Aorta (tissue), 5 donors: ENCODE results near the gene RANBP1. TPM values are rescaled to one million over a fixed set of nuclear protein-coding genes. Genes with fewer than 3 reads are reported as not detected.
A peak's percentile ranks its signal among the peaks of the same experiment; 100 is the strongest.
"Not testable (repeated sequence)": the region's sequence is repeated elsewhere in the genome, so short reads cannot be mapped to it uniquely, and the experiment has no call there.

ENCODE experiments used
- ATAC-seq: fragments of 200-7000 bp; cut with Tn5 transposase; one replicate; pipeline ENCODE4 v1.9.1; 2022; ENCODE audit warnings: moderate library complexity; ENCODE audit not compliant: low FRiP score
- DNase-seq, 2 donors: peaks; one replicate each; pipeline ENCODE4 v3.0.0-alpha.2; 2020
- H3K27ac ChIP-seq, 2 donors: one replicate each; pipeline ENCODE4 v1.5.1; 2013; ENCODE audit warnings: low read length in 2 of 2, mild to moderate bottlenecking in 2 of 2, moderate library complexity in 2 of 2, control low read depth in 1 of 2, inconsistent platforms in 1 of 2, low read depth in 1 of 2
- H3K27me3 ChIP-seq, 2 donors: one replicate each; pipeline ENCODE4 v1.6.1; 2013; ENCODE audit warnings: control low read depth in 1 of 2, low read length in 1 of 2, mild to moderate bottlenecking in 1 of 2, moderate library complexity in 1 of 2; ENCODE audit not compliant: insufficient read depth in 2 of 2, control insufficient read depth in 1 of 2
- H3K36me3 ChIP-seq, 2 donors: one replicate each; pipeline ENCODE4 v1.6.1; 2013; ENCODE audit warnings: control low read depth in 1 of 2, low read length in 1 of 2, mild to moderate bottlenecking in 1 of 2; ENCODE audit not compliant: insufficient read depth in 2 of 2, control insufficient read depth in 1 of 2
- H3K4me1 ChIP-seq, 2 donors: one replicate each; pipeline ENCODE4 v1.6.1; 2013; ENCODE audit warnings: low read length in 2 of 2, control low read depth in 1 of 2, mild to moderate bottlenecking in 1 of 2, moderate library complexity in 1 of 2; ENCODE audit not compliant: insufficient read depth in 2 of 2, control insufficient read depth in 1 of 2
- H3K4me3 ChIP-seq, 2 donors: one replicate each; pipeline ENCODE4 v1.5.1; 2013; ENCODE audit warnings: low read length in 2 of 2, control low read depth in 1 of 2, mild to moderate bottlenecking in 1 of 2
- H3K9me3 ChIP-seq: one replicate; pipeline ENCODE4 v1.6.1; 2013; ENCODE audit warnings: mild to moderate bottlenecking, low read length; ENCODE audit not compliant: control insufficient read depth
- WGBS, 2 donors: extraction: QIAGEN DNeasy Blood & Tissue Kit; methylation state at CpG; one replicate each; pipeline ENCODE4 v1.1.7; 2013; 5-methylcytosine and 5-hydroxymethylcytosine counted together
- intact Hi-C, 2 donors: fragments of 100-400 bp; cut with DNase I; formaldehyde crosslinking; loops; one replicate each; pipeline versions ENCODE4 v1.14.2 to v1.15.0; 2022
- polyA plus RNA-seq, 2 donors: library from polyadenylated mRNA; stranded (reverse); fragments of 200-250 nt; gene quantifications; one replicate each; pipeline ENCODE4 v1.2.3, GENCODE V29; 2013
- total RNA-seq, 2 donors: library from RNA; stranded (reverse); fragmentation: NEBNext Ultra II Directional; extraction: Animal tissue kit (Norgen Biotek cat#: 25700); gene quantifications; one replicate each; pipeline ENCODE4 v1.2.1, GENCODE V29; 2021
- donor health status: healthy with polysubstance abuse.
- donor health status: Bipolar disorder and iron deficiency.
- donor health status: DM: no; HTN: no; CAD: no.
- donor health status: DM: no; HTN: no; CAD: no.
- donor health status: DM: yes; HTN: yes; CAD: no.

The RANBP1 gene
- total and polyA plus RNA-seq, 4 donors = 49.8 to 75.0 (median 56.1) TPM

DNA sequence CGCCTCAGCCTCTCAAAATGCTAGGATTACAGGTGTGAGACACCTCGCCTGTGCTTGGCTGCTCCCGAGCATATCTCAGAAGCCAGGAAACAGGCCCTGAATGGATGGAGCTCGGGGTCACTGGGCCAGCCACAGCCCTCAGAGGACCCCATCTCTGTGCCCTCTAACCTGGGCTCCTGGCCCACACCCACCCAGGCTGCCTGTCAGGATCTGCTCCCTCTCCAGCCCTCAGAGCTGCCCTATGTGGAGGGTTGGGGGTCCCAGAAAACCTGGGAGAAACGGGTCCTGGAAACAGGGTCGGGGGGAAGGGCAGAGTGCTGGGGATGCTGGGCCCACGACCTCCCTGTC, 40.1 kb downstream of the RANBP1 start:
- no peak for DNase-seq
- intact Hi-C loops = loop anchor here (2.0 to 5.0 kb wide), 2 partner anchors 111 to 113 kb away; partner anchors contain the start of gene RTN4R (in 2 of the 2)
- 65 to 77% methylated on average over 7 of the region's 7 CpGs for WGBS, 2 donors
- H3K27ac ChIP-seq = no peak overlapping the region
- ATAC-seq = no peak
- no peak overlapping the region for H3K4me3 ChIP-seq
- no peaks in the 10 kb centered on the region for H3K4me1 ChIP-seq
- no peaks in the 10 kb centered on the region for H3K27me3 ChIP-seq
- H3K9me3 ChIP-seq = no peaks in the 10 kb centered on the region
- no peaks in the 10 kb centered on the region for H3K36me3 ChIP-seq

GRCh38 chr22:20156611-20157429, 40.9 kb downstream of the RANBP1 start:
- Histone ChIP-seq H3K4me3 (no peak overlapping the region), H3K27me3 (no peaks in the 10 kb centered on the region), H3K9me3 (no peaks in the 10 kb centered on the region), H3K4me1 (no peaks in the 10 kb centered on the region), H3K36me3 (no peaks in the 10 kb centered on the region), H3K27ac (no peak overlapping the region)
- intact Hi-C loops = loop anchor here (1.0 to 5.0 kb wide), 3 partner anchors 110 to 128 kb away; partner anchors contain the start of gene RTN4R (in 2 of the 2)
- peak; percentile 89 for ATAC-seq
- DNase-seq = peak; percentile 89 to 95
- 37% methylated on average over 17 of the region's 17 CpGs for WGBS, 2 donors

GRCh38 chr22:20157430-20158183, 41.7 kb downstream of the RANBP1 start:
- intact Hi-C loops = loop anchor here (1.0 to 5.0 kb wide), 3 partner anchors 110 to 128 kb away; partner anchors contain the start of gene RTN4R (in 2 of the 2)
- ATAC-seq = no peak
- Histone ChIP-seq H3K36me3 (no peaks in the 10 kb centered on the region), H3K4me1 (no peaks in the 10 kb centered on the region), H3K9me3 (no peaks in the 10 kb centered on the region), H3K4me3 (no peak overlapping the region), H3K27me3 (no peaks in the 10 kb centered on the region), H3K27ac (no peak overlapping the region)
- 62% methylated on average over 15 of the region's 15 CpGs for WGBS, 2 donors
- no peak for DNase-seq

DNA sequence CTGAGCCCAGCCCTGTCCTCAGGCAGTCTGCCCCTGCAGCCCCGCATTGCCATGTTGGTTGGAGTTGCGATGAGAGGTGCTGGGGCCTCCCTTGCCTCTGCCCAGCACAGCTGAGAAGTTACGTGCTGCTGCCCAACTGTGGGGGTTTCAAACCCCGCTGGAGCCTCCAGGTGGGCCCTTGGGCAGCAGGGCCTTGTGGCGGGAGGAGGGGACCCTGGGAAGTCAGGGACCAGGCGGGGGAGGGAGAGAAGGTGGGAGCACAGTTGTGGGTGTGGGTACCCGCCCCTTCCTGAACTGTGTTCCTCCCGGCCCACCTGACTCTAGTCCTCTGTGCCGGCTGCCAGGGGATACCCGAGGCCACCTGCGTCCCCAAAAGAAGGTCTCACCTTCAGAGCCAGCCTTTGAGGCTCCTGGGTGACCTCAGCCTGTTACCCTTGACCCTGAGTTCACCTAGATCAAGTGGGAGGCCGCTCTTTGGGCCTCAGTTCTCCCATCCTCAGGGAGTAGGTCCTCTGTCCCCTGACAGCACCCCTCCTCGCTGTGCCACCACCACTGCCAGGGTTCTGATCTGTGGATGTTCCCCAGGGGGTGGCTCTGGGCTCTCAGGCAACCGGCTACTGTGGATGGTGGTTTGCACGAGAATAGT, 42.6 kb downstream of the RANBP1 start:
- H3K27me3 ChIP-seq = no peaks in the 10 kb centered on the region
- intact Hi-C loops = loop anchor here in 1 of 2 donors (5.0 kb wide), 1 partner anchor 109 kb away; the partner anchor contains the start of gene RTN4R

GRCh38 chr22:20159076-20159475, 43.2 kb downstream of the RANBP1 start:
- 78 to 89% methylated on average over 9 of the region's 9 CpGs for WGBS, 2 donors
- intact Hi-C loops = loop anchor here in 1 of 2 donors (5.0 kb wide), 1 partner anchor 108 kb away; the partner anchor contains the start of gene RTN4R
- H3K9me3 ChIP-seq = no peaks in the 10 kb centered on the region

More for the DNA sequence above, 42.6 kb downstream of the RANBP1 start:
- no peak for ATAC-seq
- Histone ChIP-seq H3K4me3 (no peak overlapping the region), H3K36me3 (no peaks in the 10 kb centered on the region), H3K4me1 (no peaks in the 10 kb centered on the region), H3K27ac (no peak overlapping the region), H3K9me3 (no peaks in the 10 kb centered on the region)
- DNase-seq = no peak
- 80 to 88% methylated on average over 14 to 15 of the region's 15 CpGs for whole genome bisulfite sequencing, 2 donors

GRCh38 chr22:20159531-20159930, 43.6 kb downstream of the RANBP1 start:
- H3K27me3 ChIP-seq, H3K9me3 ChIP-seq, H3K36me3 ChIP-seq, H3K27ac ChIP-seq, H3K4me3 ChIP-seq, ATAC-seq, DNase-seq, H3K4me1 ChIP-seq: not testable (repeated sequence)
- intact Hi-C loops = loop anchor here in 1 of 2 donors (5.0 kb wide), 1 partner anchor 108 kb away; the partner anchor contains the start of gene RTN4R
- 83 to 89% methylated on average over 8 to 13 of the region's 14 CpGs for WGBS, 2 donors

More at GRCh38 chr22:20159076-20159475, 43.2 kb downstream of the RANBP1 start:
- H3K4me1 ChIP-seq = no peaks in the 10 kb centered on the region
- no peaks in the 10 kb centered on the region for H3K36me3 ChIP-seq
- no peak overlapping the region for H3K27ac ChIP-seq
- no peak for DNase-seq
- H3K4me3 ChIP-seq = no peak overlapping the region
- H3K27me3 ChIP-seq = no peaks in the 10 kb centered on the region
- no peak for ATAC-seq

DNA sequence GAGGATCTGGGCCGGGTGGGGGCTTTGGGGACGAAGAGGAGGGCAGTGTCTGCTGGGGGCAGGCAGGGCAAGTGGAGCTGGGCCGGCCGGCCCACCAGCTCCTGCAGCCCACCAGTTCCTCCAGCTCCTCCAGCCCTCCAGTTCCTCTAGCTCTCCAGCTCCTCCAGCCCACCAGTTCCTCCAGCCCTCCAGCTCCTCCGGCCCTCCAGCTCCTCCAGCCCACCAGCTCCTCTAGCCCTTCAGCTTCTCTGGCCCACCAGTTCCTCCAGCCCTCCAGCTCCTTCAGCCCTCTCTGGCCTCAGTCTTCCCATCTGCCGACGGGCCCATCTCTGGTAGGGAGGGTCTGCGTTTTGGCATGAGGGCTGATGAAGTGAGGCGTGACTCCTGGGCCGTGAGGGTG, 44.1 kb downstream of the RANBP1 start:
- DNase-seq = no peak
- 88 to 91% methylated on average over 9 to 10 of the region's 10 CpGs for WGBS, 2 donors
- no peak overlapping the region for H3K27ac ChIP-seq
- intact Hi-C loops = no loop called here
- no peaks in the 10 kb centered on the region for H3K36me3 ChIP-seq
- no peak overlapping the region for H3K4me3 ChIP-seq
- H3K4me1 ChIP-seq = no peaks in the 10 kb centered on the region
- H3K9me3 ChIP-seq = no peaks in the 10 kb centered on the region
- no peaks in the 10 kb centered on the region for H3K27me3 ChIP-seq
- no peak for ATAC-seq

DNA sequence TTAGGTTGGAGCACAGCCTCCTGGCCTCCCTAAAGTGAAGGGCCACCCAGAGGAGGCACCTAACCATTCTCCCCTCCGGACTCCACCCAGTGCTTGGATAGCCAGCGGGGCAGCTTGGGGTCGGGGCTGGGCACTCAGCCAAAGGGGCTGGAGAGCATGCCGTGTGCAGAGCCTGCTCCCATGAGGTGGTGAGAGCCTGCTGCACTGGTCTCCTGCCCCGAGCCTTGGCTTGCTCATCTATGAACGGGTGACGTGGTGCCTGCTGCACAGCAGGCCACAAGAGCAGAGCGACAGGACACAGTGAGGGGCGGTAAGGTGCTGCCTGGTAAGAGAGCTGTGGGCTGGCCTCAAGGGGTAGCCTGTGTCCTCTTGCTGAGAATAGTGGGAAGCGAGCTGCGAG, 49.0 kb downstream of the RANBP1 start:
- H3K4me3 ChIP-seq = no peak overlapping the region
- no peaks in the 10 kb centered on the region for H3K4me1 ChIP-seq
- H3K9me3 ChIP-seq = no peaks in the 10 kb centered on the region
- H3K36me3 ChIP-seq = no peaks in the 10 kb centered on the region
- DNase-seq (no peak), ATAC-seq (no peak)
- WGBS, 2 donors = 50 to 58% methylated on average over 11 of the region's 11 CpGs
- H3K27ac ChIP-seq = no peak overlapping the region
- no peaks in the 10 kb centered on the region for H3K27me3 ChIP-seq
- intact Hi-C loops = no loop called here
